SKM-1 treated with dmso at 0.1 percent for 144 hours (cell line): ENCODE data around the gene ALPP.
"Not testable (repeated sequence)": the region's sequence is repeated elsewhere in the genome, so short reads cannot be mapped to it uniquely, and the experiment has no call there.

Experiments used
- DNase-seq: peaks from one replicate; lab custom pipeline; 2025; ENCODE audit not compliant: unreplicated experiment; lab: John Stamatoyannopoulos, UW

ALPP gene

GRCh38 chr2:232379610-232380590, 1.3 kb downstream of the ALPP start:
- DNase-seq = not testable (repeated sequence)

- not testable (repeated sequence) for DNase-seq
Observed at GRCh38 chr2:232381204-232382031, 2.9 kb downstream of the ALPP start.

- DNase-seq = no peak
Observed at GRCh38 chr2:232382331-232383225, 4.0 kb downstream of the ALPP start.

GRCh38 chr2:232384466-232384865, 5.9 kb downstream of the ALPP start:
- DNase-seq = no peak

- not testable (repeated sequence) for DNase-seq
Observed at GRCh38 chr2:232385058-232385457, 6.5 kb downstream of the ALPP start.

GRCh38 chr2:232385660-232386489, 7.3 kb downstream of the ALPP start:
- DNase-seq = no peak

GRCh38 chr2:232386490-232386739, 7.9 kb downstream of the ALPP start:
- DNase-seq = no peak

GRCh38 chr2:232386740-232387450, 8.3 kb downstream of the ALPP start:
- no peak for DNase-seq

GRCh38 chr2:232387451-232388171, 9.1 kb downstream of the ALPP start:
- no peak for DNase-seq

GRCh38 chr2:232388324-232388891, 9.9 kb downstream of the ALPP start:
- no peak for DNase-seq

GRCh38 chr2:232389327-232389726, 10.8 kb downstream of the ALPP start:
- no peak for DNase-seq

GRCh38 chr2:232390661-232391060, 12.1 kb downstream of the ALPP start:
- DNase-seq = no peak

GRCh38 chr2:232393556-232393955, 15.0 kb downstream of the ALPP start:
- DNase-seq = no peak

- not testable (repeated sequence) for DNase-seq
Observed at GRCh38 chr2:232394431-232394830, 15.9 kb downstream of the ALPP start.

- no peak for DNase-seq
Observed at GRCh38 chr2:232395586-232395985, 17.0 kb downstream of the ALPP start.

GRCh38 chr2:232396683-232397082, 18.1 kb downstream of the ALPP start:
- DNase-seq = no peak

- DNase-seq = no peak
Observed at GRCh38 chr2:232398293-232399034, 19.9 kb downstream of the ALPP start.
